SW 1271 (cell line): ENCODE measurements around the gene RASIP1.
"Not testable (repeated sequence)": the region's sequence is repeated elsewhere in the genome, so short reads cannot be mapped to it uniquely, and the experiment has no call there.

Source experiments
- DNase-seq, 2 experiments: peaks; one replicate each; lab custom pipeline; 2025; lab: John Stamatoyannopoulos, UW

The RASIP1 gene

DNA sequence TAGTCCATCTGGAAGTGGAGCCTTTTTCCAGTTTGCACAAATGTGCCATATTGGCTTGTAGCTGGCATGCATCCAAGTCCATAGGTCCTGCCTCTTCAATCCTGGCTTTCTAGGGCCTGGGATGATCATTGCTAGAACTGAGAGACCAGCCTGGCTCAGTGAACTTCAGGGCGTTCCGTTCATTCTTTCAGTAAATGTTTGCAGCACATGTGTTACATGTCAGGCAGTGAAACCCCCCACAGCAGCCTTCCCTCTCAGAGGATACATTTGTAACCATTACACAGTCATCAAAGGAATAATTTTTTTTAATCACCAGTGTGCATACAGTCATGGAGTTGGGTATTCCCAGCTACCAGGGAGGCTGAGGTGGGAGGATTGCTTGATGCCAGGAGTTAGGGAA, 35.0 kb downstream of the RASIP1 start:
- DNase-seq = no peak

DNA sequence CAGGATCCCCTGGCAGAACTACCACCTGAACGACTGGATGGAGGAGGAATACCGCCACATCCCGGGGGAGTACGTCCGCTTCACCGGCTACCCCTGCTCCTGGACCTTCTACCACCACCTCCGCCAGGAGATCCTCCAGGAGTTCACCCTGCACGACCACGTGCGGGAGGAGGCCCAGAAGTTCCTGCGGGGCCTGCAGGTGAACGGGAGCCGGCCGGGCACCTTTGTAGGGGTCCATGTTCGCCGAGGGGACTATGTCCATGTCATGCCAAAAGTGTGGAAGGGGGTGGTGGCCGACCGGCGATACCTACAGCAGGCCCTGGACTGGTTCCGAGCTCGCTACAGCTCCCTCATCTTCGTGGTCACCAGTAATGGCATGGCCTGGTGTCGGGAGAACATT, 37.1 kb downstream of the RASIP1 start:
- no peak for DNase-seq

DNA sequence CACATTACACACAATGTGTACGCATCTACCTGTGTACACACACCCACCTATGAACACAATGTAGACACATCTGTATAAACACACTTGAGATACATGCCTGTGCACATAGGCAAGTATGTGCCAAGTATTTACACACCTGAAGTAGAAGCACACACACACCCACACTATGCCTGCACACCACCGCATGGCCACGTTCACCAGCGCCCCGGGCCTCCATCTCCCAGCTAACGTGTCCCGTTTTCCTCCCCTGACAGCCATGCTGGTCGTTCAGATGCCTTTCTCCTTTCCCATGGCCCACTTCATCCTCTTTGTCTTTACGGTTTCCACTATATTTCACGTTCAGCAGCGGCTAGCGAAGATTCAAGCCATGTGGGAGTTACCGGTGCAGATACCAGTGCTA, 37.7 kb downstream of the RASIP1 start:
- no peak for DNase-seq

DNA sequence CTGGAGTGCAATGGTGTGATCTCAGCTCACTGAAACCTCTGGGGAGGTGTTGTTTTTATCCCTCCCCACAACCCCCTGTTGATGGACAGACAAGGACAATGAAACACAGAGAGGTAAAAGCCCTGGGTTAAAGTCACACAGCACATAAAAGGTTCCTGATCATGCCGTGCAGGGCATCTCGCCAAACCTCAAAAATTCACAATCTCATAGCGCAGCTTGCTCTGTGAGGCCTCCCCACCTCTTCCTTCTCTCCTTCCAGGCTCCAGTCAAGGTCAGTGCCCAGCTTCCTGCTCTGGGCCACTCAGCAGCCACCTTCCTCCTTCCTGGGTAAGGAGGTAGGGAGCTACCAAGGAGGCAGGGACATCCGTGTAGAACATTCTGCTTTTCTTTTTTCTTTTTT, 42.4 kb downstream of the RASIP1 start:
- peak in 1 of 2 experiments; percentile 15 for DNase-seq

DNA sequence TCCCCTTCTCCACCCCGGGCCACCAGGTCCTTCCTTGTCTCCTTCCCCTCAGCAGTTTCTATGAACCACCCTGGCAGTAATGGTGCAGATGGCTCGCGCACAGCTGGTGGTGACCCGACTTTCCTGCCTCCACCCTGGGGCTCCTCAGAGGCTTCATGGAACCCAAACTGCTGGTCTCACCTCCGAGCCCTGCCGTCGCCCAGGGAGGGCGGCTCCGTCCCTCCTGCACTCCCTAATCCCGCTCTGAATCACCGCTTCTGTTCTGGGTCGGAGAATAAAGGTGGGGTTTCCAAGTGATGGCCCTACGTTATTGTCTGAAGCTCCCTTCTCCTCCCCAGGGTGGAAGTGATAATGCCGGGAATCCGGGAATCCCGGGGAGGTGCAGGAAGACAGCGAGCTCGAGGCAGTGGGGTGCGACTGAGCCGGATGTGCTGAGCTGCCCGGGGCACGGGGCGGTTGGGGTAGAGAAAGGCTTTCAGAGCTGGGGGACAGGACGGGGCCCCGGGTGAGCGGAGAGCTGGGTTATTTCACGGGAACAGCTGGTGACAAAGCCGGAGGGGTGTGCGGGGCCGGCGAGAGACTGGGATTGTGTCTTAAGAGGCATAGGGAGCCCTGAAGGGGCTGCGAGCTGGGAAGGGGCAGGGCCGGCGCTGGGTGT, 43.9 kb downstream of the RASIP1 start:
- no peak for DNase-seq

DNA sequence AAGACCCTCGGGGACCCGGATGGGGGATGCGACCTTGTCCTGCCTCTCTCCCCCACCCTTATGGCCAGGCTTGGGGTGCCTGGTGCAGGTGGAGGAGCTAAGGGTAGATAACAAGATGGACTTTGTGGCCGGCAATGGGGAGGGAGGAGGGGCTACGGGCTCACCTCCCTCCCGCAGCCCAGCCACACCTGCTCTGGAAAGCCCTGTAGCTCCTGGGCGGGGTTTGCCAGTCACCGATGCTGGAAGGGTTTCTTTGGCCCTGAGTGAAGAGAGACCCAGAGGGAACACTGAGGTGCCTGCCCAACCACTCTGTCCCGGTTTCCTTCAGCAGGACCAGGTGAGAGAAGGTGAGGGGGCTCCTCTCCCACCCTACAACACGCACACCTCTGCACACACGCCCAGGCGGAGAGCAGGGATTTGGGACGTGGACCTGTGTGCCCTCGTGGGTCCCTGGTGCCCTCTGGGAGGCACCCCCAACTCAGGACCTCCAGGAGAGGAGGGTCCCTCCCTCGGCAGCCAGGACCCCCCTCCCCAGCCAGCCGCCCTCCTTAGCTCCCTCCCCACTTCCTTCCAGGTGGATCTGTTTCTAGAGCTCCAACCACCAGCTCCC, 44.6 kb downstream of the RASIP1 start, which contains the start of gene FUT2:
Gene FUT2 (plus strand): TSS at position 229 of the 610 bp plus-strand sequence. CDS start 6,986 bp downstream, outside the sequence.
- no peak for DNase-seq

DNA sequence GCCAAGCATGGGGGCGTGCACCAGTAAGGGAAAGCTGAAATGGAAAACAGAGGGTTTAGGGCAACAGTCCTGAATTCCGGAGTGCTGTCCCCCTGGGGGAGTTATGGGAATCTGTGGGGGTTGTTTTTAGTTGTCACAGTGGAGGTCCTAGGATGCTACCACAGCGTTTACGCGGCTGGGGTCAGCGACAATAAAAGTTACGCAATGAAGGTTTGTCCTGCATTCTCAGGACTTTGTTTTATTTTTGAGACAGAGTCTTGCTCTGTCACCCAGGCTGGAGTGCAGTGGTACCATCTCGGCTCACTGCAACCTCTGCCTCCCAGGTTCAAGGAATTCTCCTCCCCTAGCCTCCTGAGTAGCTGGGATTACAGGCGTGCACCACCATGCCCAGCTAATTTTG, 46.8 kb downstream of the RASIP1 start:
- not testable (repeated sequence) for DNase-seq

DNA sequence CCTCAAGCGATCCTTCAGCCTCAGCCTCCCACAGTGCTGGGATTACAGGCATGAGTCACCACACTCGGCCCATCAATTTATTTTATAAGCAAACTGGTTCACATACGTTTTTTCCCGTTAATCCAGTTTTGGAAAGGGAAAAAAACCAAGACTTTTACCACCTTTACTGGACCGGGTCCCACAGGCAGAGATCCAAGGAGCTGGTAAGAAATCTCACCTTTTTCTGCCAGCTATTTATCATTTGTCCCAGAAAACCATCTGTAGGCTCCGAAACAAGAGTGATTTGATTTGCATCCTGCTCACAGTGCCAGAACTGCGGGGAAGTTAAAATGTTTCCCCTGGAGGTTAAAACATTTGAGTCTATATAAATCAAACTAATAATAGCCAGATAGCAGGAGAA, 51.0 kb downstream of the RASIP1 start:
- no peak for DNase-seq

DNA sequence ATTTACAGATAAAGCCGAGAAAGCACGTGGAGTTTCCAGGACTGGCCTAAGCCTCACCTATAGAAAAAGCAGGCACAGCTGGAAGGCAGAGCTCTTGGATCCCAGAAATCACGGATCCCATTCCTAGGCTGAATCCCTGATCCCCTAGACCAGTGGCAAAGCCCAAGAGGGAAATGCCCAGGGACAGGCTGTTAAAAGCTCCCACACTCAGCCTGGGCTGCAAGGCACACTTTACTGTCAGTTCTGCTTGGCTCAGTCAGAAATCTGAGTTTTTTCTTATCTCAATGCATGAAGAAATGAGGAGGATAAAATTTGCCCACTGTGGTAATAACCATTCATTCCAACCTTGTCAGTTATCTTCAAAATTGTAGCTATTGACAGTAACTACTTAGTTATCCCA, 52.6 kb downstream of the RASIP1 start:
- no peak for DNase-seq

DNA sequence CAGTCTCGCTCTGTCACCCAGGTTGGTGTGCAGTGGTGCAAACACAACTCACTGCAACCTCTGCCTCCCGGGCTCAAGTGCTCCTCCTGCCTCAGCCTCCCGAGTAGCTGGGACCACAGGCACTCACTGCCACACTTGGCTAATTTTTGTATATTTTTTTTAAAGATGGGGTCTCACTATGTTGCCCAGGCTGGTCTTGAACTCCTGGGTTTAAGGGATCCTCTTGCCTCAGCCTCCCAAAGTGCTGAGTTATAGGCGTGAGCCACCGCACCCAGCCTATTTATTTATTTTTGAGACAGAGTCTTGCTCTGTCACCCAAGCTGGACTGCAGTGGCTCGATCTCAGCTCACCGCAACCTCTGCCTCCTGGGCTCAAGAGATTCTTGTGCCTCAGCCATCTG, 53.8 kb downstream of the RASIP1 start:
- not testable (repeated sequence) for DNase-seq

DNA sequence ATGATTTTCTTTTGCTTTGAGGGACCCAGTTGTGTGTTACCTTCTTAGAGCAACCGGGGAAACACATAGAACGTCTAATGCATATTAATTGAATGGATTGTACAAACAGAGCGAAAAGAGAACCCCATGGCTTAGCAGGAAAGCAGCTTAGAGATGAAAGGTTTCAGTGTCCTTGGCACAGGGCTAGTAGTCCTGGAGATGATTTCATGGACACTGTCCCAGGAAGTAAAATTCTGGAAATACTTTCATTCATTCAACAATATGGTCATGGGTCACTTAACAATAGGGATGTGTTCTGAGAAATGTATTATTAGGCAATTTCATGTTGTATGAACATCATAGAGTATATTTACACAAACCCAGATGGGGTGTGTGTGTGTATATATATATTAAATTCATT, 54.3 kb downstream of the RASIP1 start:
- no peak for DNase-seq

DNA sequence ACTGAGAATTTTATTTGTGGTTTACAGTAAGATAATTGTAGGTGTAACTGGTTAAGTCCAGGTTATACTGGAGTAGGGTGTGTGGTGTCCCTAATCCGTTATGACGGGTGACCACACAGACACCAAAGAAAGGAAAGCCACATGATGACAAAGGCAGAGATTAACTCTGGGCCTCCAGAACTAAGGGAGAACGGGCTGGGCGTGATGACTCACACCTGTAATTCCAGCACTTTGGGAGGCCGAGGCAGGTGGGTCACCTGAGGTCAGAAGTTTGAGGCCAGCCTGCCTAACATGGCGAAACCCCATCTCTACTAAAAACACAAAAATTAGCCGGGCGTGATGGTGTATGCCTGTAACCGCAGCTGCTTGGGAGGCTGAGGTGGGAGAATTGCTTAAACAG, 54.8 kb downstream of the RASIP1 start:
- no peak for DNase-seq

DNA sequence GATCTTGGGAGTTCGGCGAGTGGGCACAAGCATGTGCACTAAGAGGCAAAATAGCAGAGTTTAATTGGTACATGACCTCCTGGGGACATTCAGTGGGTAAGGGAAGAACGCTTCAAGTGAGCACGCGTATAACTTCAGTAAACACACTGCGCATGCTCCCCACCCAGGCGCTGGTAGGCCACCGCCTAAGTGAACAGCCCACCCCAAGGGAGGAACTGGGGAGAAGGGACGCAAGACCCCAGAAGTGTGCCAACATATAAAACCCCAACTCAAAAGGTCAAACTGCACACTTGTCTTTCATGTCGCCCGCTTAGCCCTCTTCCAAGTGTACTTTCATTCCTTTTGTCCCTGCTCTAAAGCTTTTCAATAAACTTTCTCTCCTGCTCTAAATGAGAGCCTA, 57.1 kb downstream of the RASIP1 start:
- no peak for DNase-seq

DNA sequence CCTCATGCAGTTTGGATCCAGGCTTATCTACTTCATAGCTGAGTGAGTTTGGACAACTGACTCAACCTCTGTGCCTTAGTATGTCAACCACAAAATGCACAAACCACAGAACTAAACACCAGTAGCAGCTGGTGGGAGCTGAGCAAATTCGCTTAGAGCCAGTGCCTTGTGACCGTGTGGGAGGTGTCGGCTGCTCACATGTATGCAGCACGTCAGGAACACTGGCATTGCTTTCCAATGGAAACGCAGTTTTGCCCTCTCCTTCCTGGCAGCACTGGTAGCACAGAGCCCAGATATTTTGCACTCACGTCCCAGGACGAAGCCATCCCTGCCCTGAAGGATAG, 59.3 kb downstream of the RASIP1 start:
- DNase-seq = no peak

DNA sequence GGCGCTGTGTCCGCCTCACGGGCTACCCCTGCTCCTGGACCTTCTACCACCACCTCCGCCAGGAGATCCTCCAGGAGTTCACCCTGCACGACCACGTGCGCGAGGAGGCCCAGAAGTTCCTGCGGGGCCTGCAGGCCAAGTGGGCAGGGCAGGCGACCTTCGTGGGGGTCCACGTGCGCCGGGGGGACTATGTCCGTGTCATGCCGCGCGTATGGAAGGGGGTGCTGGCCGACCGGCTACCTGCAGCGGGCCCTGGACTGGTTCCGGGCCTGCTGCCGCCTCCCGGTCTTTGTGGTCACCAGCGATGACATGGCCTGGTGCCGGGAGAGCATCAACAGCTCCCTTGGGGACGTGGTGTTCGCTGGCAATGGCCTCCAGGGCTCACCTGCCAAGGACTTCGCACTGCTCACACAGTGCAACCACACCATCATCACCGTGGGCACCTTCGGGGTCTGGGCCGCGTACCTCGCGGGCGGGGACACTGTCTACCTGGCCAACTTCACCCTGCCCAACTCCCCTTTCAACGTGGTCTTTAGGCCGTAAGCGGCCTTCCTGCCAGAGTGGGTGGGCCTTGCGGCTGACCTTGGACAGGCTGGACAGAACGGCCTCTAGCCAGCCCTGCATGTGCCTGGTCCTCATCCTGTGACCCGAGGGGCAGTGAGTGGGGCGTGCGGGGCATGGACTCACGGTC, 59.8 kb downstream of the RASIP1 start:
- no peak for DNase-seq

DNA sequence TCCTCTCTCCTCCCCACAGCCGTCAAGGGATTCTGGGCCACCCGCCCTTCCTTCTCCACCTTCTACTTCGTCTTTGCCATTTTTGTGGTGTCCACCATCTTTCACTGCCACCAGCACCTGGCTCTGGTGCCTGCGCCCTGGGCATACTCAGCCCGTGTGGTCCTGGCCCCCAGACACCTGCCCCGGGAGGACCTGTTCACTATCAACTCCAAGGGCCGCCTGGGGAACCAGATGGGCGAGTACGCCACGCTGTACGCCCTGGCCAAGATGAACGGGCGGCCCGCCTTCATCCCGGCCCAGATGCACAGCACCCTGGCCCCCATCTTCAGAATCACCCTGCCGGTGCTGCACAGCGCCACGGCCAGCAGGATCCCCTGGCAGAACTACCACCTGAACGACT, 60.4 kb downstream of the RASIP1 start:
- DNase-seq = not testable (repeated sequence)

DNA sequence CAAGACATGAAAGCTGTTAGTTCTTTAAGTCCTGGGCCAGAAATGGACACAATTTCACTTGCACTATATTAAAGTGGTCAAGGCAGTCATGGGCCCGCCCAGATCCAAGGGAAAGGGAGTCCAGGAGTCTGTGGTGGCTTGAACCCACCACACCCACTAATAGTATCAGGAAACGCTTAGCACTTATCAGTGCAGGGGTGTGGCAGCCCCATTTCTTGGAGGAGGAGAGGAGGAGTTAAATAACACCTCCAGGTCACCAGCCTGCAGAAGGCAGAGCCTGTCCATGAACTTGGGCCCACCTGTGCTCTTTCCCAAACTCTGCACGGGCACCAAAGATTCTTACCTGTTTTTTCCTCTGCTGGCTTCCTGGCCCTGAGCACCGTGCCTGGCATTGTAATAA, 62.2 kb downstream of the RASIP1 start:
- DNase-seq = no peak

DNA sequence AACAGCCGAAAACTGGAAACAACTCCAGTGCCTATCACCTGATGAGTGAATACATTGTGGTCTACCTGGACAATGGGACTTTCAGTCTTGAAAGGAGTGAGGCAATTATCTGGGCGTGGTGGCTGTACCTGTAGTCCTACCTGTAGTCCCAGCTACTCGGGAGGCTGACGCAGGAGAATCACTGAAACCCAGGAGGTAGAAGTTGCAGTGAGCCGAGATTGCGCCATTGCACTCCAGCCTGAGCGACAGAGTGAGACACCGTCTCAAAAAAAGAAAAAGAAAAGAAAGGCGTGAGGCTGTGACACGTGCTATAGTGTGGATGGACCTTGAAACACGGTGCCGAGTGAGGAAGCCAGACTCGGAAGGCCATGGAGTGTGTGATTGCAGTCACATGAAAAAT, 63.5 kb downstream of the RASIP1 start:
- DNase-seq = no peak

DNA sequence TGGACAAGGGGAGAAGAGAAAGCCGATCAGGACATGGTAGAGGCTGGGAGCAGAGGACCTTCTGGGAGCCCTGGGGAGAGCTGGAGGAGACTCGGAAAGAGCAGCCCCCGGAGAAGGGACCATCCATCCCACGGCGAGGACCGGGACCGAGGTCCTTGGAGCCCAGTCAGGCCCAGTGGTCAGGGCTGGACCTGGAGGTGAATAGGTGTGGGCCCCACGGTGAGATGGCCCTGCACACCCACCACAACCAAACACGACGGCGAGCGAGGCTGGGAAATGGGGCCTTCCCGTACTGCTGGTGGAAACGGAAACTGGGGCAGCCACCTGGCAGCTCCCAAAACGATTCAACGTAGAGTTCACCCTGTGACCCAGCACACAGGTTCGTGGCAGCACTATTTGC, 63.9 kb downstream of the RASIP1 start:
- DNase-seq = no peak

DNA sequence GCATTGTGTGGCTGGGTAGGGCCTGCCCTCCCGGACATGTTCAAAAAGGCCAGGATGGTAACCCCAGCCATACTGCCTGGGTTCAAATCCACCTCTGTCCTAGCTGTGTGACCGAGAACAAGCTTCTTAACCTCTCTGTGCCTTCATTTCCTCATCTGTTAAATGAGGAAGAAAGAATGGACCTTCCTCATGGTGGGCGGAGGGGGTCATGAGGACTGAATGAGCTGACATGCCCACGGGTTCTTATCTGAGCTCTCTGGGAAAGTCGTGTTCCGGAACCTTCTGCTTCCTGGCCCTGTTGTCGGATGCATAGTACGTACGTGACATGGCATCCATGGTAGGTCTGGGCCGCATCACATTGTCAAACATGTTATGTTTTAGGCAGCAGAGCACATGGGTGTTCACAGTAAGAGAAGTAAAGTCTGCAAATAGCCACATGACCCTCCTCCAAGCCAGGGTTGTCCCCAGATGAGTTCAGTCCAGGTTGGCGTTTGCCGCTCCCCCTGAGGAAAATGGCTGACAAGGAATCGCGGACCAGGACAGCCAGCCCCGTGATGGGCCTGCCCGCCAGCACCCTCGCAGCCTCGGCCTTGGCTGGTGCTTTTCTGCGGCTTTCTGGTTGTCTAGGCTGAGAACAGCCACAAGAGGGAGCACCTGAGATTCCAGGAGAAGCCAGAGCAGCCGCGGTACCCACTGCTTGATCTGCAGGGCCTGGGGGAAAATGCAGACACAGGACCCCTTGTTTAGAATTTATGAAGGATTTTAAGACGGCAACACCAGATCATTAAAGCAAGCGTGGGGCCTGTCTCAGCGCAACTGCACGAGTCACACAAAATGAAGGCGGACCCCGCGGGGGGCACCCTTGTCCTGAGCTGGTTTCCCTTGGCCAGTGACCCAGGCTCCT, 65.2 kb downstream of the RASIP1 start:
- peak in 1 of 2 experiments; percentile 68 for DNase-seq

DNA sequence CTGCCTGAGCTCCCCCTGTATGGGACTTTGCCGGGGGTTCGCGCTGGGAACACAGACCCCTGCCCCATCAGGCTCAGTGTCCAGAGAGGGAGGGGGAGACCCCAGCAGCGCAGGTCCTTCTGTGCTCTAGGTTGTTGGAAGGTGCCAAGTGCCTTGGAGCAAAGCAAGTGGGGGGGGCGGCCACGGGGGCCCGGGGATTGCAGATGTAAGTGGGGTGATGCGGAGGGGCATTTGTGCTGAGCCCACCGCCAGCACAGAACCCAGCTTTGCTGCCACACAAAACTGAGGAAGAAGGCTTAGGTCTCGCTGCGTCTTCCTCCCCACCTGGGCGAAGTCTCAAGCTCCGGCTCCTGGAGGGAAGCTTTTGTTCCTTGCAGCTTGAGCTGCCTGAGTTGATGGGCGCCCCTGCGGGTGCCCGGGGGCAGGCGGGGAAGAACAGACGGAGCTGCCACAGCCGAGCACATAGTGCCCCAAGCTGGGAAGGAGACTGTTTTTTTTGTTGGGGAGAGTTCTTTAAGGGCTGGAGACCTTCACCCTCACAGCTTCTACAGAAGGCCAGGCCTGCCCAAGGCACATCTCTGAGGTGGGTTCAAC, 66.1 kb downstream of the RASIP1 start:
- DNase-seq = no peak
